ENCODE data around the gene BCAT1.

- TF ChIP-seq, protein P1, sequence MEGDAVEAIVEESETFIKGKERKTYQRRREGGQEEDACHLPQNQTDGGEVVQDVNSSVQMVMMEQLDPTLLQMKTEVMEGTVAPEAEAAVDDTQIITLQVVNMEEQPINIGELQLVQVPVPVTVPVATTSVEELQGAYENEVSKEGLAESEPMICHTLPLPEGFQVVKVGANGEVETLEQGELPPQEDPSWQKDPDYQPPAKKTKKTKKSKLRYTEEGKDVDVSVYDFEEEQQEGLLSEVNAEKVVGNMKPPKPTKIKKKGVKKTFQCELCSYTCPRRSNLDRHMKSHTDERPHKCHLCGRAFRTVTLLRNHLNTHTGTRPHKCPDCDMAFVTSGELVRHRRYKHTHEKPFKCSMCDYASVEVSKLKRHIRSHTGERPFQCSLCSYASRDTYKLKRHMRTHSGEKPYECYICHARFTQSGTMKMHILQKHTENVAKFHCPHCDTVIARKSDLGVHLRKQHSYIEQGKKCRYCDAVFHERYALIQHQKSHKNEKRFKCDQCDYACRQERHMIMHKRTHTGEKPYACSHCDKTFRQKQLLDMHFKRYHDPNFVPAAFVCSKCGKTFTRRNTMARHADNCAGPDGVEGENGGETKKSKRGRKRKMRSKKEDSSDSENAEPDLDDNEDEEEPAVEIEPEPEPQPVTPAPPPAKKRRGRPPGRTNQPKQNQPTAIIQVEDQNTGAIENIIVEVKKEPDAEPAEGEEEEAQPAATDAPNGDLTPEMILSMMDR (IDR thresholded peaks at IDR 0.05; ENCODE audit: borderline replicate concordance, extremely low read depth, low read length, poor library complexity, severe bottlenecking), result no peak
- TF ChIP-seq EZH2 (IDR thresholded peaks at IDR 0.05; ENCODE audit: borderline replicate concordance, low read depth, low read length, severe bottlenecking), result no peak
Measured at GRCh38 chr12:24760606-24761378, 188.1 kb downstream of the BCAT1 start.

Measured in DND-41 (cell line).